Measurements from ENCODE around the gene TMEM134. TPM values are rescaled to one million over a fixed set of nuclear protein-coding genes. Genes with fewer than 3 reads are reported as not detected.

Gene TMEM134
- total and polyA plus RNA-seq, 10 of the 15 experiments (the other 5 are each of a cell fraction or from before 2014, with no cell fraction given): 1.6 to 93.8 (median 27.8) TPM

GRCh38 chr11:67433536-67434394 is 35.3 kb downstream of the TMEM134 start (continued):
- TF ChIP-seq SRF (IDR thresholded peaks at IDR 0.05; ENCODE audit: low read depth in 2 of 2, low read length in 2 of 2): no peak
- TF ChIP-seq E2F8 (IDR thresholded peaks at IDR 0.05; ENCODE audit: low read depth, partially characterized antibody): no peak
- TF ChIP-seq STAT1 (conservative IDR thresholded peaks at IDR 0.05): no peak
- no peak for TF ChIP-seq MAX (IDR thresholded peaks at IDR 0.05; ENCODE audit: low read depth, low read length)
- TF ChIP-seq ZNF274 (IDR thresholded peaks at IDR 0.05; ENCODE audit: insufficient read depth, insufficient read length): no peak
- TF ChIP-seq NR2F1 (conservative IDR thresholded peaks at IDR 0.05): 0 out of 2 replicates have a peak, but pooled peaks have one; percentile 45
- TF ChIP-seq KAT2A (conservative IDR thresholded peaks at IDR 0.05; ENCODE audit: control insufficient read depth, low read depth, low read length): no peak
- TF ChIP-seq TAF1 (IDR thresholded peaks at IDR 0.05; ENCODE audit: borderline replicate concordance, low read depth, low read length): 0 out of 2 replicates have a peak, but pooled peaks have one; percentile 29
- no peak for TF ChIP-seq RAD51 (IDR thresholded peaks at IDR 0.05)
- no peak for TF ChIP-seq SIN3A (IDR thresholded peaks at IDR 0.05; ENCODE audit: low read depth, low read length)
- TF ChIP-seq CHD4 (IDR thresholded peaks at IDR 0.05): no peak
- TF ChIP-seq, protein P1, sequence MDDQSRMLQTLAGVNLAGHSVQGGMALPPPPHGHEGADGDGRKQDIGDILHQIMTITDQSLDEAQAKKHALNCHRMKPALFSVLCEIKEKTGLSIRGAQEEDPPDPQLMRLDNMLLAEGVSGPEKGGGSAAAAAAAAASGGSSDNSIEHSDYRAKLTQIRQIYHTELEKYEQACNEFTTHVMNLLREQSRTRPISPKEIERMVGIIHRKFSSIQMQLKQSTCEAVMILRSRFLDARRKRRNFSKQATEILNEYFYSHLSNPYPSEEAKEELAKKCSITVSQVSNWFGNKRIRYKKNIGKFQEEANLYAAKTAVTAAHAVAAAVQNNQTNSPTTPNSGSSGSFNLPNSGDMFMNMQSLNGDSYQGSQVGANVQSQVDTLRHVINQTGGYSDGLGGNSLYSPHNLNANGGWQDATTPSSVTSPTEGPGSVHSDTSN (IDR thresholded peaks at IDR 0.05; ENCODE audit: insufficient replicate concordance, low read depth, low read length): peak; percentile 9
- TF ChIP-seq SREBF1 (IDR thresholded peaks at IDR 0.05; ENCODE audit: low read length): no peak
- no peak for TF ChIP-seq IKZF2 (IDR thresholded peaks at IDR 0.05)
- peak; percentile 65 for TF ChIP-seq POLR2A (IDR thresholded peaks at IDR 0.05; ENCODE audit: low read depth, low read length)
- no peak for TF ChIP-seq REST (IDR thresholded peaks at IDR 0.05; ENCODE audit: low read depth, low read length)
- TF ChIP-seq, protein P2, sequence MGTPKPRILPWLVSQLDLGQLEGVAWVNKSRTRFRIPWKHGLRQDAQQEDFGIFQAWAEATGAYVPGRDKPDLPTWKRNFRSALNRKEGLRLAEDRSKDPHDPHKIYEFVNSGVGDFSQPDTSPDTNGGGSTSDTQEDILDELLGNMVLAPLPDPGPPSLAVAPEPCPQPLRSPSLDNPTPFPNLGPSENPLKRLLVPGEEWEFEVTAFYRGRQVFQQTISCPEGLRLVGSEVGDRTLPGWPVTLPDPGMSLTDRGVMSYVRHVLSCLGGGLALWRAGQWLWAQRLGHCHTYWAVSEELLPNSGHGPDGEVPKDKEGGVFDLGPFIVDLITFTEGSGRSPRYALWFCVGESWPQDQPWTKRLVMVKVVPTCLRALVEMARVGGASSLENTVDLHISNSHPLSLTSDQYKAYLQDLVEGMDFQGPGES (IDR thresholded peaks at IDR 0.05): no peak
- TF ChIP-seq E2F4 (IDR thresholded peaks at IDR 0.05; ENCODE audit: low read depth, low read length): no peak
- no peak for TF ChIP-seq SMC3 (IDR thresholded peaks at IDR 0.05; ENCODE audit: borderline replicate concordance, low read length)
- no peak for TF ChIP-seq HDAC2 (IDR thresholded peaks at IDR 0.05)
- no peak for TF ChIP-seq TBL1XR1 (IDR thresholded peaks at IDR 0.05; ENCODE audit: low read depth, low read length)

Measured in GM12878 (cell line).